ENCODE measurements around the gene AFF3. TPM values are rescaled to one million over a fixed set of nuclear protein-coding genes. Genes with fewer than 3 reads are reported as not detected.

Gene AFF3
- polyA plus RNA-seq, 1 donor (not counting 4 experiments of a cell fraction or from before 2014, with no cell fraction given): not detected

DNA sequence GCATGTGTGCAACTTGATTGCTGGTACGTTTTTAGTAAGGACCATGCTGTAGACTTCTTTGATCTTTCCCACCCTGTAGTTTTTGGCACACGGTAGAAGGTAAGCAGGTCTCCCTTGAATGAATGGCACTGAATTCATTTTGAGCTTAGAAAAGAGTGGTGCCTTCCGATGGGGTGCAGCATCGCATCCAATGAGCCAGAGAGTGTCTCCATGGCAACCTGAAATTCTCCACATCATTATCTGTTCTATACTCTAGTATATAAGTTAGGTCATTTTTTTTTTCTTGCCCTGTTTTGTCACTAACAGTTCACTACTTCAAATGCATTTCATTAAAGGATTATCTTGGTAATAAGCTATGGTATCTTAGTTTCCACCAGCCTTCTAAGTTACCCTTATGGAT lies 571.4 kb downstream of the AFF3 start:
- Histone ChIP-seq H3K4me1 (ENCODE audit: control insufficient read depth, extremely low read depth, insufficient read depth, low read length) (no peaks in the 10 kb centered on the region), H3K4me2 (ENCODE audit: control insufficient read depth, extremely low read depth, insufficient read depth, low read depth, low read length) (no peak overlapping the region), H3K79me2 (ENCODE audit: control insufficient read depth, insufficient read depth, low read length) (no peaks in the 10 kb centered on the region), H3K9me3 (ENCODE audit: control insufficient read depth, low read depth, low read length) (no peaks in the 10 kb centered on the region), H3K36me3 (ENCODE audit: control insufficient read depth in 2 of 2, extremely low read depth in 1 of 2, insufficient read depth in 2 of 2, low read length in 2 of 2) (no peaks in the 10 kb centered on the region), H3K27me3 (ENCODE audit: control insufficient read depth, extremely low read depth, insufficient read depth, low read length) (peaks cover 11% of the 10 kb centered on the region), H4K20me1 (ENCODE audit: control insufficient read depth, extremely low read depth, insufficient read depth, low read length) (no peaks in the 10 kb centered on the region), H3K27ac (ENCODE audit: control insufficient read depth, insufficient read depth, low read length) (no peak overlapping the region), H3K9me1 (ENCODE audit: control insufficient read depth, extremely low read depth, insufficient read depth, low read length) (no peaks in the 10 kb centered on the region), H3K9ac (ENCODE audit: control insufficient read depth, extremely low read depth, insufficient read depth, low read length) (no peak overlapping the region), H3K4me3 (ENCODE audit: control insufficient read depth in 2 of 3, extremely low read depth in 1 of 3, insufficient read depth in 2 of 3, low read depth in 1 of 3, low read length in 3 of 3) (no peak overlapping the region), H2AFZ (ENCODE audit: control insufficient read depth, low read length) (no peak overlapping the region)
- DNase-seq (ENCODE audit: low read depth, low spot score) (no peak), FAIRE-seq (no peak)
- dilution Hi-C loops (cut with MboI; ENCODE audit: extremely low pct_ligation_motif_present, low sequenced_read_pairs): no loop called here
- no peak for TF ChIP-seq CTCF (optimal IDR thresholded peaks at IDR 0.05 in 1 of 3, IDR thresholded peaks at IDR 0.05 in 1 of 3, conservative IDR thresholded peaks at IDR 0.05 in 1 of 3; ENCODE audit: extremely low read depth in 1 of 3, insufficient read depth in 2 of 3, low read length in 3 of 3)
- TF ChIP-seq EZH2 (IDR thresholded peaks at IDR 0.05; ENCODE audit: low read length): no peak

- Histone ChIP-seq H3K4me3 (ENCODE audit: control insufficient read depth in 2 of 3, extremely low read depth in 1 of 3, insufficient read depth in 2 of 3, low read depth in 1 of 3, low read length in 3 of 3) (no peak overlapping the region), H3K27me3 (ENCODE audit: control insufficient read depth, extremely low read depth, insufficient read depth, low read length) (peaks cover 14% of the 10 kb centered on the region), H3K9me3 (ENCODE audit: control insufficient read depth, low read depth, low read length) (no peaks in the 10 kb centered on the region), H3K4me2 (ENCODE audit: control insufficient read depth, extremely low read depth, insufficient read depth, low read depth, low read length) (no peak overlapping the region), H3K27ac (ENCODE audit: control insufficient read depth, insufficient read depth, low read length) (no peak overlapping the region), H3K36me3 (ENCODE audit: control insufficient read depth in 2 of 2, extremely low read depth in 1 of 2, insufficient read depth in 2 of 2, low read length in 2 of 2) (no peaks in the 10 kb centered on the region), H2AFZ (ENCODE audit: control insufficient read depth, low read length) (no peak overlapping the region), H4K20me1 (ENCODE audit: control insufficient read depth, extremely low read depth, insufficient read depth, low read length) (no peaks in the 10 kb centered on the region), H3K4me1 (ENCODE audit: control insufficient read depth, extremely low read depth, insufficient read depth, low read length) (no peaks in the 10 kb centered on the region), H3K9me1 (ENCODE audit: control insufficient read depth, extremely low read depth, insufficient read depth, low read length) (no peaks in the 10 kb centered on the region), H3K79me2 (ENCODE audit: control insufficient read depth, insufficient read depth, low read length) (no peaks in the 10 kb centered on the region), H3K9ac (ENCODE audit: control insufficient read depth, extremely low read depth, insufficient read depth, low read length) (no peak overlapping the region)
- no peak for FAIRE-seq
- DNase-seq (ENCODE audit: low read depth, low spot score): no peak
- TF ChIP-seq CTCF (optimal IDR thresholded peaks at IDR 0.05 in 1 of 3, IDR thresholded peaks at IDR 0.05 in 1 of 3, conservative IDR thresholded peaks at IDR 0.05 in 1 of 3; ENCODE audit: extremely low read depth in 1 of 3, insufficient read depth in 2 of 3, low read length in 3 of 3) (no peak), EZH2 (IDR thresholded peaks at IDR 0.05; ENCODE audit: low read length) (no peak)
- dilution Hi-C loops (cut with MboI; ENCODE audit: extremely low pct_ligation_motif_present, low sequenced_read_pairs): no loop called here
These were observed 573.0 kb downstream of the AFF3 start for GRCh38 chr2:99569386-99569785.

All from keratinocyte (primary cell).